GM18858 (cell line): Measurements from ENCODE around the gene UBE2C.
"Not testable (repeated sequence)": the region's sequence is repeated elsewhere in the genome, so short reads cannot be mapped to it uniquely, and the experiment has no call there.

Source experiments
- ATAC-seq: cut with Tn5 transposase; IDR thresholded peaks from one replicate; pipeline ENCODE4 v1.9.1; 2021; ENCODE audit not compliant: unreplicated experiment

UBE2C gene

DNA sequence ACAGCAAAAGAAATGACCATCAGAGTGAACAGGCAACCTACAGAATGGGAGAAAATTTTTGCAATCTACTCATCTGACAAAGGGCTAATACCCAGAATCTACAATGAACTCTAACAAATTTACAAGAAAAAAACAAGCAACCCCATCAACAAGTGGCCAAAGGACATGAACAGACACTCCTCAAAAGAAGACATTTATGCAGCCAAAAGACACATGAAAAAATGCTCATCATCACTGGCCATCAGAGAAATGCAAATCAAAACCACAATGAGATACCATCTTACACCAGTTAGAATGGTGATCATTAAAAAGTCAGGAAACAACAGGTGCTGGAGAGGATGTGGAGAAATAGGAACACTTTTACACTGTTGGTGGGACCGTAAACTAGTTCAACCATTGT is 14.9 kb upstream of the UBE2C start:
- not testable (repeated sequence) for ATAC-seq

DNA sequence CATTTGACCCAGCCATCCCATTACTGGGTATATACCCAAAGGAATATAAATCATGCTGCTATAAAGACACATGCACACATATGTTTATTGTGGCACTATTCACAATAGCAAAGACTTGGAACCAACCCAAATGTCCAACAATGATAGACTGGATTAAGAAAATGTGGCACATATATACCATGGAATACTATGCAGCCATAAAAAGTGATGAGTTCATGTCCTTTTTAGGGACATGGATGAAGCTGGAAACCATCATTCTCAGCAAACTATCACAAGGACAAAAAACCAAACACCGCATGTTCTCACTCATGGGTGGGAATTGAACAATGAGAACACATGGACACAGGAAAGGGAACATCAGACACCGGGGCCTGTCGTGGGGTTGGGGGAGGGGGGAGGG is 14.5 kb upstream of the UBE2C start:
- not testable (repeated sequence) for ATAC-seq

DNA sequence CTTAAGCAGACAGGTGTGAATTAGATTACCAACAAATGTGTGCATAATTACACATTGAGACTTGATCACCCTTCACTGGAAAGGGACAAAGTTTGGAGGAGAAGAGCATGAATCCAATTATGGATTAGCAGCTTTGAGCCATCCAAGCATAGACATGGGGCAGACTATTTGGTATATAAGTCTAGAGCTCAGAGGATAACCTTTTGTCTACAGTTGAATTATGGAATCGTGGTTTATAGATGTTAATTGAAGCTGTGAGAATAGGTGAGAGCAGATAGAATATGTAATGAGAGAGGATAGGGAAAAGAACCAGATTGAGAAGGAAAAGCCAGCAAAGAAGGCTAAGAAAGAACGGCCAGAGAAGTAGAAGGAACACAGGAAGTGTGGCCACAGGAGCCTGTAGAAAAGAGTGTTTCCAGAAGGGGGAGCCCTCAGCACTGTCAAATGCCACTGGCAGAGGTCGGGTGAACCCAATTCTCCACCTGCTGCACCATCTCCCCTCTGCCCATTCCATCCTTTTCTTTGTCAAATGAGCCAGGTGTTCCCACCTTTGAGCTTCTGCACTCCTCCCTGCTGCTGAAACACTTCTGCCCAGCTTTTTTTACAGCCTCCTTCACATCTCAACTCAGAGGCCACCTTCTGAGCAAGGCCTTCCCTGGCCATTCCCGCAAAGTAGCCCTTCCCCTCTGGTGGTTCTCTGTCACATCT is 13.4 kb upstream of the UBE2C start:
- no peak for ATAC-seq

DNA sequence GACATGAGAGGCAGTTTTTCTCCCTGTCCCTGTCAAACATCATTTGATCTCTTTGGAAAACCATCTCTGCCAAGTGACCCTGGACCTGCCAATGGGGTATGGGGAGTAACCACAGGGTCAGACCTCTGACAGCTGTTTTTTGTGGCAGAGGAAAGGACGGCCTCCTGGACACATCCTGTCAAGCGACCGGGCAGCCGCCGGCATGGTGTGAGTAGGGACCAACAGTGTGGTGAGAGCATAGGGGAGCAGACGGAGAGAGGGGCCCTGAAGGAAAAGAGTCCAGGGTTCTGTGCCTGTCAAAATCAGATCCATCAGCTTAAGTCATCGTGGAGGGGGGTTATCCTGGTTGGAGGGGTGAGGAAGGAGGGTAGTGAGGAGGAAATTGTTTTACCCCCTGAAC is 10.6 kb upstream of the UBE2C start:
- no peak for ATAC-seq

DNA sequence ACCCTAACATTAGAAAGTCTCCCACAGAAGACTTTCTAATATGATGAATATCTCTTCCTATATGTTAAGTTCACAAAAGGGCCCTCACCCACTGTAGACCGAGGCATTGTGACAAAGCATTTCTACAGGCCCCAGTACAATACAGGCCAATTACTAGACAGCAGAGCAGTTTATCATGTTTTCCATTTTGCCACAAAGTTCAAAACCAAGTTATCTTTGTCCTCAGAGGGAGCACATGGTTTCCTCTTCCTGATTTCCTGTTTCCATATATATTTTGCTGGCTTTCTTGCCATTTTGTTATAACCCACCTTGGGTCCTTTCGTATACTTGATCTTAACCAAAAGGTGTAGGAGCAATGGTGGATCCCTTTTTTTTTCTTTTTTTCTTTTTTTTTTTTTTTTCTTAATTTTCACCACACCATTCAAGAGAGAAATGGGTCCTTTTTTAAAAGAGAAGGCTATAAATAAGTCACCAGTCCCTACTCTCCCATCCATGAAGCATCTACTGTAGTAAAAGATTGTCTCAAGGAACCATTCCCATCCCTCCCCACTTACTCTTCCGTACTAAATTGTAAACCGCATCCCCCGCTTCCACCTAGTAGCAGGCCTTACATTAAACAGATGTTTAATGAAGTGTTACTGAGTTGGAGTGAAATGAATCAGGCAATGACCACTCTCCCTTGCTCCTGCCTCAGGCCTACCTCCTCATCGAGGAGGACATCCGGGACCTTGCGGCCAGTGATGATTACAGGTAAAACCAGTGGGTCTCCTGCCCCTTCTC is 2.1 kb upstream of the UBE2C start:
- ATAC-seq, result no peak

DNA sequence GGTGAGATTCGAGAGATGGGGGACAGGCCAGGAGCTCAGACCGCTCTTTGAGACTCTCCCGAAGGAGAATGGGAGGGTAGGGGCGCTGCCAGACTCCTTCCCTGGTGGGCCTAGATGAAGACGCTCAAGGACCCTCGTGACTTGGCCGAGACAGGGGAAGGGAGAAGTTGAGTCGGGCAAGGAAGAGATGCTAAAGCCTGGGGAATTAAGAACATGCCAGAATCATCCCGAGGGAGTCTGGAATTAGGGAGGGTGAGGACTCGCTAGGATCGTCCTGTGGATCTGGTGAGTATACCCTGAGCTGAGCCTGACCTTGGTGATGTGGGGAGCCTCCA is 529 bp downstream of the UBE2C start:
- no peak for ATAC-seq

DNA sequence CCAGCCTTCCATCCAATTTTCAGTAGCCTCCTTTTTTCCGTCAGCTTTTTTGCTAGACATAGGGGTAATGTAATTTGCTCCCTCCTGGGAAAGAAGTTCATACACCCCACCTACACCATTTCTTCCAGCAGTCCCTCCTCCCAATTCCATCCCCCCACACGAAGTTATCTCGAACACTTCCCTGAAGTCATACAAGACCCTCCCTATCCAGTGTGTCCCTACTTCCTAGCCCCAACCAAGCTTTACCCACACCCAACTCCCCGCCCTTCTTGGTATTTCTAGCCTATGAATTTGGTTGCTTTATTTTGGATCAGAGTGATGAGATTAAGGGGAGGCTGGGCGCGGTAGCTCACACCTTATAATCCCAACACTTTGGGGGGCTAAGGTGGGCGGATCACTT is 1.0 kb downstream of the UBE2C start:
- ATAC-seq, result no peak

DNA sequence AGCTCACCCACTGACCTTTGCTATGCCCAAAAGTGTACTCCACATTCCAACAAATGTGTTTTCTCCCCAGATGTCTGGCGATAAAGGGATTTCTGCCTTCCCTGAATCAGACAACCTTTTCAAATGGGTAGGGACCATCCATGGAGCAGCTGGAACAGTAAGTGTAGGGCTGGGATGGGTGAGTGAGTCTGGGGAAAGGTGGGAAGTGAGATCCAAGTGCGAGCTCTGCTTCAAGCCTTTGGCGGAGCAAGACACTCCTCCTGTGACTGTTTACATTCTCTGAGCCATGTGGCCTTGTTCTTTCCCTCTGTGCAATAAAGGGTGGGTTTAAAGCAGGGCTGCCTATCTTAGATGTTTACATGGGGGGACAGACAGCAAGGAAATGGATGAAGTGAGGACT is 1.9 kb downstream of the UBE2C start:
- ATAC-seq, result no peak

DNA sequence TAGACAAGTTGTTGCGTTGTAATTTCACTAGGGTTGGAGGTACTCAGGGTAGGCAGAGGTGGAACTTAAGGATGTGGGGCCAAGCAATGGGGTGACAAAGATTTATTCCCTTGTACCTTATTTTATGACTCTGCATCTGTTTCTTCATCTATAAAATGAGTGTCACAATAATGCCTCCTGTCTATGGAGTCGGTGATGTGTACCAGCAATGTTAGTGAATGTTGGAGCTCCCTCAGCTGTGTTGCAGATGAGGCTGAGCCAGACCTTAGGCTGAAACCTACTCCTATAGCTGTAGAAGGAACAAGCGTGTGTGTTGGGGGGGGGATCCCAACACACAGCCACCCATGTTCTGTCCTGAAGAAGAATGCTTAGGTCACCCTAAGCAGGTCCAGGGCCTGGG is 4.5 kb downstream of the UBE2C start:
- ATAC-seq, result no peak

DNA sequence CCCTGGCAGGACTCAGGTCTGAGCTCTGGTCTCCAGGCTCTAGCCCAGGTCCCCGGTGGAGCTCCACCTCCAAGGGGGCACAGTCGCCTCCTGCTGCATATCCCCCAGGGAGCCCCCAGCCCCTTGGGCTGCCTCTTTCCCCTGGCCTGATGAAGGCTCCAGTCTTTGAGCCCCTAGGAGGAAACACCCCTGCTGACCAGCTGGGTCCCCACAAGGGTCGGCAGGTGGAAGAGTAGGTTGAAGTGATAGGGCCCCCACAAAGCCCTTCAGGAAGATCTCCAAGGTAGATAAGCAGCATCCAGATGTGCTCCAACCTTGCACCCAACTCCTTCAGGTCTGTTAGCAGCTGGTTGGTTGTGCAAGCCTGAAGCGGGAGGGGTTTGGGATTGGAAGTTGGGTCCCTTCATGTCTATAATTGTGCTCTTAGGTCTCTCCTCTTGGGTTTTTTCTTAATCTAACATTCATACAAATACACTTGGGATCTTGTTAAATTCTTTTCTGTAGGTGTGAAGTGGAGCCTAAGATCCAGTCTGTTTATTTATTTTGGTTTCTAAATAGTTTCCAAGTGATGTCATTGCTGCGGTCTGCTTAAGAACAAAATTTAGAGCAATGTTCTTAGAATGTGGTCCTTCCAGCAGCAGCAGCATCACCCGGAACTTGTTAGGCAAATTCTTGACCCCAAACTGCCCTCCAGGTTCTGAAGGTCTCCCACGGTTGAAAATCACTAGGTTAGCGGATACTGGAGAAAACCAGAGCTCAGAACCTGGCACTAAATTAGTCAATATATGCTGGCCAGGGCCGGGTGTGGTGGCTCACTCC is 5.1 kb downstream of the UBE2C start:
- ATAC-seq, result no peak

DNA sequence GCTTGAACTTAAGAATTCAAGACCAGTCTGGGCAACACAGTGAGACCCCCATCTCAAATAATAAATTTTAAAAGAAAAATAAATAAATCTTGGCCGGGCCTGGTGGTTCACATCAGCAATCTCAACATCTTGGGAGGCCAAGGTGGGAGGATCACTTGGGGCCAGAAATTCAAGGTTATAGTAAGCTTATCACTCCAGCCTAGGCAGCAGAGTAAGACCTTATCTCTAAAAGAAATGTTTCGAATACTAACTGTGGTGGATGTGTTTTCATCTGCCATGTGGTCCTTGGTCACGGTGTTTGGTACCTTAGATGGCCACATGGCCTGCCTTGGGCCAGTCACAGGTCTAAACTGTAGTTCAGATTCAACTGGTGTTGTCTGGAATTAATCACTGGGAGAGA is 5.8 kb downstream of the UBE2C start:
- ATAC-seq, result no peak

DNA sequence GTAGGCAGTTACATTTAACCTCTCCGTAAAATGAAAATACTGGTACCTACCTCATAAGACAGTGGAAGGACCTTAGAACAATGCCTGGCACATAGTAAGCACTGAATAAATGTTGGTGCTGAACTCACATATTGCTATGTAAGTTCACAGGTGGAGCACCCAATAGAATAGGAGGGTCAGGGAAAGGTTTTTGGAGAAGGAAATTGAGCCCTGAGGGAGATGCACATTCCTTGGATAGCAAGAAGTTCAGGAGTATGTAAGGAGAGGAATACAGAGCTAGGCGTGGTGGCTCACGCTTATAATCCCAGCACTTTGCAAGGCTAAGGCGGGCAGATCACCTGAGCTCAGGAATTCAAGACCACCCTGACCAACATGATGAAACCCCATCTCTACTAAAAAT is 7.0 kb downstream of the UBE2C start:
- no peak for ATAC-seq

DNA sequence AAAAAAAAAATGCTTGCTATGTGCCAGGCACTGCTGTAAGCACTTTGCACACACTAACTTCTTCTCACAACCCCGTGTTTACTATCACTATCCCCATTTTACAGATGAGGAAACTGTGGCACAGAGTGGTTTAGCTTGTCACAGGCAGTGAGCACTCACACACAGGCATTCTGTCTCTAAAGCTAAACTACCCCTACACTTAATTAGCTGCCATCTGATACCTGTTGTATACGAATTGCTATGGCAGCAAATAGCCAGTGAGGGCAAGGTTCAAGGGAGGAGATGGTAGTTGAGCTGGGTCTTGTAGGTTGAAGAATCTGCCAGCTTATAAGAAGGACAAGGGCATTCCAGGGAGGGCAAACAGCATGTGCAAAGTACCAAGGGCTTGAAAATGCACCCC is 9.5 kb downstream of the UBE2C start:
- ATAC-seq, result no peak

DNA sequence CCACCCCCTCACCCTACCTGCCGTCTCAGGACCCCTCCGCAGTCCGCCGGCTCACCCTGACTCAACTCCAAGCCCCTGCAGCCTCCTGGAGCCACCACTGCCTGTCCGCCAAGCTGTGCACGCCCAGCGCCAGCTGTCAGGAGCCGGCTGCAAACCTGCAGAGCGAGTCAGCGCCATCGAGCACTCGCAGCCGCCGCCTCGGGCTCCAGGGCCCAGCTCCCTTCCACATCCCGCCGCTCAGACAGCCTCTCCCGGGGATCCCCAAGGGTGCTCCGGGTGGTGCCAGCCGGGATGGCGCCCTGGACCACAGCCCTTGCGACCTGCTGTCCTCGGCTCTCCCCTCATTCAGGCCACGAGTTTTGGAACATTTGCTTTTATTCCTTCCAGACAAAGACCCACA is 10.4 kb downstream of the UBE2C start:
- no peak for ATAC-seq

DNA sequence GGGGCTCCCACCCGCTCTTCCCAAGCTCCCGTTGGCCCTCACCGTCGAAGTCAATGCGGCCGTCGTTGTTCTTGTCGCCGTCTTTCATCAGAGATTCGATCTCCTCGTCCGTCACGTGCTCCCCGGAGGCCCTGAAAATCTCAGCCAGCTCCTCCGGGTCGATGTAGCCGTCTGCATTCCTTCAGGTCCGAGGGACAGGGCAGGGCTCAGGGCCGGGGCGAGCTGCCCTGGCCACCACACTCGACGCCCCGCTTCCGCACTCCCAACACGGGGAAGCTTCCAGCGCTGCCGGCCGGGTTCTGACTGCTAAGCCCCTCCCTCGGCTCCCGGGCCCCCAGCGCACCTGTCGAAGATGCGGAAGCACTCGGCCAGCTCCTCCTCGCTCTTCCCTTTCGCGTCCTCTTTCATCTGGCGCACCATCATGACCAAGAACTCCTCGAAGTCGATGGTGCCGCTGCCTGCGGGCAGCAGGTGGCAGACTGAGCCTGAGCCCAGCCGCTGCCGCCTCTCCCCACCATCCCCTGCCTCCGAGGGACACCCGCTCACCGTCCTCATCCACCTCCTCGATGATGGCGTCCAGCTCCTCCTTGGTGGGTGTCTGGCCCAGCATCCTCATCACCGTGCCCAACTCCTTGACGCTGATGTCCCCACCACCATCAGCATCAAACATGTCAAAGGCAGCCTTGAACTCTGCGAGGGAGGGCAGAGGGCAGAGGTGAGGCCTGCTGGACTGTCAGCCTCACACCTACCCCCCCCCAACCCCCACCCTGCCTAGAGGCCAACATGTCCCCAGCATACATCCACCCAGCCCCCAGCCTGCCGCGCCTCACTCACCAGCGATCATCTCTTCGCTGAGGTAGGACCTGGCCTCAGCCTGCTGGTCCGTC is 11.7 kb downstream of the UBE2C start:
- no peak for ATAC-seq

DNA sequence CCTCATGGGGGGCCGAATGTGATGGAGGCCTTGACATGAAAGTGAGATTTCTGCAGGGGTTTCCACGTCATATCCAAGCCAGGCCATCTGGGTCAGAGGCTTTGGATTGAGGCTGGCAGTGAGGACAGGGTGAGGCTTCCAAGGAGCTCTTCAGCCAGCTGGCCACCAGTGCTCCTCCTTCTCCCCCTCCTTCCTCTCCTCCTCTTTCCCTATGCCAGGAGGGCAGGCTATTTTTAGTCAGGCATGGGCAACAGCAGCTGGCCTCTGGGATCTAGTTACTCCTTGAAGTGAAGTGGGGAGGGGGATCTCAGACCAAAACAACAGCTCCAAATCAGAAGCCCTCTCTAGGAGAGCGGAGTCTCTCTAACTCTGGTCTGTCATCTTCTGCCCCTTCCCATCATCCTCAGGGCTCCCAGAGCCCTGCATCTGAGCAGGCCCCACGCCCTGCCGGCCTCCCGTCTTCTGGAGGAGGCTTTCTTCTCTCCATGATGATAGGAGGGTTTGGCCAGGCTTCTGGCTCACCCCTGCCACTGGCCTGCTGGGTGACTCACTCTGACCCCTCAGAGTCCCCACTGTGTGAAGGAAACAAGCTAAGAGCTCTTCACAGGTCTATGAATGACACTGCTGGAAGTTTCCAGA is 14.1 kb downstream of the UBE2C start:
- no peak for ATAC-seq

DNA sequence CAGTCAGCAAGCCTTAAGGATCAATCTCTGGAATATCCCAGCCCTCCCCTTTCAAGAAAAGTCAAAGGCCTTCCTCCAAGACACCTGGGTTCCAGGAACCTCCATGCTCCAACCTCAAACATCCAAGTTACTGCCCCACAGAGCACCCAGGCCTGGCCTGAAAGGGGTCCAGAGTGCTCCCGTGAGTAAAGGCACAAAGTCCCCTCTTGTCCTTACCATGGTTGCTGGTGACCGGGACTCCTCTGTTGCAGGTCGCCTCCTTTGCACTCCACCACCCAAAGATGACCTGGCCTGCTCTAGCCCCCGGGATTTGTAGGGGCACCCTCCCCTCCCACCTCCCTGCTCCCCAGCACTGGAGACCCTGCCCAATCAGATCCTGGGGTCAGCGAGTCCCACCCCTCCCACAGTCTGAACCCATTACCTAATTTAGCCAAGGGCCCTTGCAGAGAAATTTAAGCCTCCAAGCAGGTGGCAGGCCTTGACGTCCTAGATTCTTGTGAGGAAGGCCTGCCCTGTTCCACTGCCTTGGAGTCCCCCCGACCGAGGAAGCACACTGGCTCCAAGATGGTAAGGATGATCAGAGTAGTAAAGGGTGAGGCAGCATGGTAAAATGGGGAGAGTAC is 14.7 kb downstream of the UBE2C start, which contains the start of gene TNNC2:
Gene TNNC2 (minus strand): TSS at position 283 of the 623 bp plus-strand sequence. CDS start 64 bp downstream, at position 219.
- no peak for ATAC-seq

DNA sequence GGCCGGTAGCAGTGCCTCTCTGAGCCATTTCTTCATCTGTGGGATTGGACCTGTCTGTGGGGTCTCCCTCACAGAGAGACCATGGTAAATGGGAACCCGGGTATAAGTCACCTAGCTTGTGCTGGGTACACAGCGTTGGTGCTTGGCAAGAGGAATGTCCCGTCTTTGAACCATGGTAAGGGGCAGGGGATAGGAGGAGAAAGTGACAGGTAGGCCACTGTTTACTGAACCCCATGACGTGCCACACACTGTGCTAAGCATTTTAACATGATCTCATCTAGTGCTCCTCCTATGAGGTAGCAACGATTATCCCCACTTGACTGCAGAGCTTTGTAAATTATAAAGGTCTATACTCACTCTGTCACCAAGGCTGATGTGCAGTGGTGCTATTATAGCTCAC is 15.3 kb downstream of the UBE2C start:
- no peak for ATAC-seq

DNA sequence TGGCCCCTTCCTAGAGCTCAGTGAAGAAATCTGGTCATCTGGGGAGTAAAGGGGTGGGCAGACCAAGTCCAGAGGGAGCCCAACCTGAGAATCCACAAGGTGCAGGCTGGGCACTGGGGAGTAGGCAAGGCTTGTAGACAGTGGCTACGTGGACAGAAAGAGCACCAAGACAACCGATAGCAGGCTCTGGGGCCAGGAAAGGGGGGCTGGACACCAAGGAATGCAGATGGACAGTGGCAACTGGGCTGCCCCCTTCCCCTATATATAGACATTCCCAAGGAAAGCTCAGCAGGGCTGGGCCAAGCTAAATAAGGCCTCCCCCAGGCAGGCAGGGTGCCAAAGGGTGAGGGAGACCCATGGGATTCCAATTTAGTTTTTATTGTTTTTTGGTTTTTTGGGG is 16.1 kb downstream of the UBE2C start:
- ATAC-seq, result no peak

DNA sequence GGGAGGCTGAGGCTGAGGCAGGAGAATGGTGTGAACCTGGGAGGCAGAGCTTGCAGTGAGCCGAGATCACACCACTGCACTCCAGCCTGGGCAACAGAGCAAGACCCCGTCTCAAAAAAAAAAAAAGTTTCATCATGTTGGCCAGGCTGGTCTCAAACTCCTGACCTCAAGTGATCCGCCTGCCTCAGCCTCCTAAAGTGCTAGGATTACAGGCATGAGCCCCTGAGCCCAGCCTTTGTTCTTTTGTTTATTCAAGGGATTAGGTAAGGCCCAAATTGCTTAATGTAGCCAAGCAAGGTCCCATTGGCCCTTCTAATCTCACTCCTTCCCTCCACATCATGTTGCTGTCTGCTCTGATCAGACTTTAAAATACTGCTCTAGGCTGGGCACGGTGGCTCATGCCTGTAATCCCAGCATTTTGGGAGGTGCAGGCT is 17.2 kb downstream of the UBE2C start:
- not testable (repeated sequence) for ATAC-seq
